Suppressor macrophage treated with lipopolysaccharide for 4 hours (primary cell): ENCODE measurements around the gene MYO7A.

Experiments
- DNase-seq: peaks from one replicate; pipeline ENCODE4 v3.0.0-alpha.2; 2020

MYO7A gene

GRCh38 chr11:77112641-77113381 lies 15.2 kb upstream of the MYO7A start:
- no peak for DNase-seq

- DNase-seq: peak; percentile 53
These were observed 14.5 kb upstream of the MYO7A start for GRCh38 chr11:77113382-77114088.

GRCh38 chr11:77114089-77114463 lies 14.0 kb upstream of the MYO7A start:
- no peak for DNase-seq

DNA sequence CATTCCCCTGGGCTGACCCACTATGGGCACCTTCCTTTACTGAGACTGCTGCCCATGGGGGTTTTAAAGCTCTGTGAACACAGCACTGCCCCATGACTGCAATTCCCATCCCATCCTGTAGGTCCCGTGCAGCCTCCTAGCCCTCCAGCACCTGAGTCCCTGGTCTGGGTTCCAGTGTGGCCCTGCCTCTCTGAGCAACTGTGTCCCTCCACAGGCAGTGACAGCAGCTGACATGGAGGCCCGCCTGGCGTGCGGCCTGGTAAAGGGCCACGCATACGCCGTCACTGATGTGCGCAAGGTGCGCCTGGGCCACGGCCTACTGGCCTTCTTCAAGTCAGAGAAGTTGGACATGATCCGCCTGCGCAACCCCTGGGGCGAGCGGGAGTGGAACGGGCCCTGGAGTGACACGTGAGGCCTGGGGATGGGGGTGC lies 12.8 kb upstream of the MYO7A start:
- DNase-seq: no peak

DNA sequence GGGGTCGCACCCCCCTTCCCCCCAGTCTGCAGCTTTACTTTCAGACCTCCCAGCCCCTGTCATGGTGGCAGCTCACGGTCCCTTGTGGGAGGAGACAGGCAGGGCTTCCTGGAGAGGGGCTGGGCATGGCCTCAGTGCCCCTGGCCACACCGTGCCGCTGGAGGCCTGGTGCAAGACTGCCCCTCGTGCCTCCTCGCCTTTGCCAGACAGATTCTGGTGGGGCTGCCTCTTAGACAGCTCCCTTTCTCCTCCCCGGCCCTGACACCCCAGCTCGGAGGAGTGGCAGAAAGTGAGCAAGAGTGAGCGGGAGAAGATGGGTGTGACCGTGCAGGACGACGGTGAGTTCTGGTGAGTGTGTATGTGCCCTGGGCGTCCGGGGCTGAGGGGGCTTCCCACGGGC lies 12.1 kb upstream of the MYO7A start:
- no peak for DNase-seq

DNA sequence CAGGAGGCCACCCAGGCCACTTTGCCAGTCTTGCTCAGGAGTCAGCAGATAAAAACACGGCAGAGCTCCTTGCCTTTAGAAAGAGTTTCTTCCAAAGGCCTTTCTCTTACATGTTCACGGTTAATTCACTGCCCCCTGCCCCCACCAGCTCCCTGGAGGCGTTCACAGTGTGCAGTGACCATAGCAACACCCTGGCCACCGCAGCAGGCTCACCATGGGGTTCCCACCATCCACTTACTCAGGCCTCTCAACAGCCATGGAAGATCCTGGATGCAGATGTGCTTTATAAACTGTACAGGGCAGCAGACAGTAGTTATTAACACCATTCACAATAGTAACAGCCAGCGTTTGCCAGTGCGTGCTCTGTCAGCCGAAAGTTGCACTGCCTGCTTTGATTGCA lies 10.6 kb upstream of the MYO7A start:
- DNase-seq: no peak

DNA sequence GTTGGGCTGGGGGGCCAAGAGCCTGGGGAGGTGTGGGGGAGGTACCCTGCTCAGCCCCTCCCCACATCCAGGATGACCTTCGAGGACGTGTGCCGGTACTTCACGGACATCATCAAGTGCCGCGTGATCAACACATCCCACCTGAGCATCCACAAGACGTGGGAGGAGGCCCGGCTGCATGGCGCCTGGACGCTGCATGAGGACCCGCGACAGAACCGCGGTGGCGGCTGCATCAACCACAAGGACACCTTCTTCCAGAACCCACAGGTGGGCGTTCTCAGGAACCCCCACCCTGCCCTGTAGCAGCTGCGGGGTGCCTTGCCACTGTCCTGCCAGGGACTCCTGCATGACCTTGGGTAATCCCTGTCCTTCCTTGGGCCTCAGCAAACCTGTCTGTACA lies 10.0 kb upstream of the MYO7A start:
- no peak for DNase-seq

- no peak for DNase-seq
These were observed 9.1 kb upstream of the MYO7A start for GRCh38 chr11:77118971-77119370.

- DNase-seq: no peak
These were observed 8.5 kb upstream of the MYO7A start for GRCh38 chr11:77119531-77119936.

DNA sequence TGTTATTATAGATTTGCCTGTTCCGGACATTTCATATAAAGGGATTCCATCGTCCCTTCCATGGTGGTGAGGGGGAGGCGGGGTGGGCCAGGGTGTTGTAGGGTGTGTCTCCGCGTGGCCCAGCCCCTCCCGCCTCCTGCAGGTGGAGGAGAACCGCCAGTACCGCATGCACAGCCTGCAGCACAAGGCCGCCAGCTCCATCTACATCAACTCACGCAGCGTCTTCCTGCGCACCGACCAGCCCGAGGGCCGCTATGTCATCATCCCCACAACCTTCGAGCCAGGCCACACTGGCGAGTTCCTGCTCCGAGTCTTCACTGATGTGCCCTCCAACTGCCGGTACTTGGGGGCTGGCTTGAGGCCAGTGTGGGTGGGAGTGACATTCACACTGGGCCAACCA lies 7.5 kb upstream of the MYO7A start:
- DNase-seq: no peak

DNA sequence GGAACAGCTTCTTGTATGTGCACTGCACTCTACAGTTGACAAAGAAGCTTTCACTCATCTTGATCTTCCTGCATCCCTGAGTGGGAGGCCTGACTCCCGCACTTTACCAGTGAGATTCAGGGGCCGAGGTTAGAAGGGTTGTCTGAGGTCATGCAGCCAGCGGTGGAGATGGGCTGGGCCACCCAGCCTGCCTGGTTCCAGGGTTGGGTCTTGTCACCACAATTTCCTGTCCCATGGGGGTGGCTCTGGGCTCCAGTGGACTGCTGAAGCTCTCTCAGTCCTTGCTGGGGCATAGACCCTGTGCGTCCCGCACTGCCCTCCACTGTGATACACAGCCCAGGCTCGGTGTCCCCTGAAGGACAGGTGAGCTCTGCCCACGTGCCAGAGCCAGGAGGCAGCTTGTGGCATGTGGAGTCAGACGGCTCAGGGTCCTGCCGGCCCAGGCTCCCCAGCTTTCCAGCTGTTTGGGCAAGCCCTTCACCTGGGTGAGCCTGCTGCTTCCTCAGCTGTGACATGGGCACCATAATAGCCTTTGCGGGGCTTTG lies 6.9 kb upstream of the MYO7A start:
- DNase-seq: no peak

- no peak for DNase-seq
These were observed 6.0 kb upstream of the MYO7A start for GRCh38 chr11:77121876-77122575.

DNA sequence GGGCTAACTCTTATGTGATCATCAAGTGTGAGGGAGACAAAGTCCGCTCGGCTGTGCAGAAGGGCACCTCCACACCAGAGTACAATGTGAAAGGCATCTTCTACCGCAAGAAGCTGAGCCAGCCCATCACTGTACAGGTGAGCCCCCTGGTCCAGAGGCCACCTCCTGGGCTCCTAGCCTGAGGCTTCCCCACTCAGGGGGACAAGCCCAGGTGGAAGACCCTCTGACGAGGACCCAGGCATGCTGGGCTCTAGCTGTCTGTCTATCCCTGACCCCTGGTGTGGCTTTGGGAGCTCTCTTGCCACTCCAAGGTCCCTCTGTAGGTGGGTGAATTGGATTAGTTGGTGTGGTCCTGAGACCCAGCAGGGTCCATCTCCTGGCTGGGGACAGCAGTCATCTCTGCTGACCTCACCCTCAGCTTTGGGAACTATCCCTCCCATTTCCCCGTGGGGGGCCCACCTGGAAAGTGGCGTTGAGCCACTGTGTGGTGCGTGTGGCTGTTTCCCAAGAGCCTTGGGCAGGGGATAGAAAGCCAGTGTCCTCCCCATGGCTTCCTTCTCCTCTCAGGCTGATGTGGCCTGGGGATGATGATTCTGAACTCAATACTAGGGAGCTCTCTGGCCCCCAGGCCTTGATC lies 5.4 kb upstream of the MYO7A start:
- no peak for DNase-seq

DNA sequence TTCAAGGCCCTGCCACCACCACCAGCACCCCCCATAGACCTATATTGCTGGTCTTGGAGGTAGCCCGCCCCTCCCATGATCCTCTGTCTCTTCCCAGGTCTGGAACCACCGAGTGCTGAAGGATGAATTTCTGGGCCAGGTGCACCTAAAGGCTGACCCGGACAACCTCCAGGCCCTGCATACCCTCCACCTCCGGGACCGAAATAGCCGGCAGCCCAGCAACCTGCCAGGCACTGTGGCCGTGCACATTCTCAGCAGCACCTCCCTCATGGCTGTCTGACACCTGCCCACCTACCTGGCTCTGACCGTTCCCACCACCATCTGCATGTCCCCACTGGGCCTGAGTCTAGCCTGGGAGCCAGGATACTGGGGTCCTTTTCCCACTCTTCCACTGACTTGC lies 4.5 kb upstream of the MYO7A start:
- no peak for DNase-seq

- no peak for DNase-seq
These were observed 4.0 kb upstream of the MYO7A start for GRCh38 chr11:77124041-77124440.

- DNase-seq: no peak
These were observed 3.6 kb upstream of the MYO7A start for GRCh38 chr11:77124488-77124887.

DNA sequence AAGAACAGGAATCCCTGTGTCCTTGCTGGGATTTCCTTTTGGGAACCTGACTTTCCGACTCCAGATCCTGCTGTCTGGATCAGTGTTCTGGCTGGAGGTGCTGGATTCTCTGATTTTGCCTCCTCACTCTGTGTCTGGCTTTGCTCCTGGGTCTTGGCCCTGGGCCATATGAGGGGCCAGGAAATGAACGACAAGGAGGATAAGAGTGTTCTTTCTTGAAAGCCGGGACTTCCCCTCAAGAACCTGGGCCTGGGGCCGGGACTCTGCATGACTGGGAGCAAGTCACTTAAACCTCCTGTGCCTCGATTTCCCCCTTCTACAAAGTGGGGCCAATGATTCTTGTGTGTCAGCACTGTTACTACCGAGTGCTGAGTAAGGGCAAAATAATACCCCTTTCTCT lies 2.9 kb upstream of the MYO7A start:
- no peak for DNase-seq

DNA sequence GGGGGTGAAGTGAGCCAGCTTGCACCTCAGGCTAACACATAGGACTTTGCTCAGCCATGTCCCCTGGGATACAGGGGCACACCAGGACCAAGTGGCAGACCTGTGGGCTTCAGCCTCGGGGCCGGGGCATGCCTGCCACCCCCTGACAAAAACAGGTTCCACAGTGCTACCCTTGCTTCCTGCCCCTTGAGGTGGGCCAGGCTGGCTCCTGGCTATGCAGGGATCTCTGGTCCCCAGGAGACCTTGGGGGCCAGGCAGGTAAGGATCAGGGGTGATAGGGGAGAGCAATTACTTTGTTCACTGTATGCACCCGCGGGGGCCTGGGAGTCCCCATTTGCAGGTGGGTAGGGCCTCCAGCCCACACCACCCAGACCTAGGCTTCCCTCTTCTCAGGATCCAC lies 2.4 kb upstream of the MYO7A start:
- no peak for DNase-seq

GRCh38 chr11:77126156-77126775 lies 1.8 kb upstream of the MYO7A start:
- DNase-seq: no peak

DNA sequence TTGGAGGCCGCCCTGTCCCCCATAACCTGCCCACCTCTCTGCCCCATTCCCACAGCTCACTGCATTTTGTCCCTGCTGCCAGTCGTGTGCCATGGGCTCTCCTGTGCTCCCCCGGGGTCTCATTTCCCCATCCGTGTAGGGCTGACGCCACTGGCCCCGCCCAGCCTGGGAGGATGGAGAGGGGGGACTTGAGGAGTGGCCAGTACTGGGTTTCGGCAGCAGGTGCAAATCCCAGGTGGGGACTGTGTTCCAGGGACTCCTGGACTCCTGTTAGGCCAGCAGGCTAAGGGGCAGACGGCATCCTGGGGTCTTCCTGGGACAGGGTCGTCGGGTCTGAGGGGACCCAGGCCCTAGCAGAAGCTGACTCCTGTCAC lies 1.2 kb upstream of the MYO7A start:
- no peak for DNase-seq

GRCh38 chr11:77127235-77127911 lies 673 bp upstream of the MYO7A start:
- DNase-seq: peak; percentile 49
